ENCODE results near the gene SCN8A.

SCN8A gene

DNA sequence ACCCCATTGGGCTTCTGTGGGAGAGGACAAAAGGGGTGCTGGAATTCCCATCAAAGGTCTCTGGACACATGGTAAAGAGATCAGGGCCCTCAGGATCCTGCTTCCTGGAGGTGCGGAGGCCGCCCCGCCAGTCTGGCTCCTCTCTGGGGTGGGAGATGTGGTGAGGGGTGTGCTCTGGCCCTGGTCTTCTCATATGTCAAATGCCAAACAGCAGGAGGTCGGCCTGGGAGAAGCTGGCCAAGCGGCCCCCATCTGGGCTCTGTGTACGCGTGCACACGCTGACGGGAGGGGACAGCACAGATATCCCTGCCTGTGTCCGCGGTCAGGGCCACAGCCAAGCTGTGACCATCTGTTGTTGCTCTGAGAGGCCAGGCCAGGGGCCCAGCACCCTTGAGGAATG is 243.4 kb downstream of the SCN8A start:
- no peak for DNase-seq (ENCODE audit: low spot score)

DNA sequence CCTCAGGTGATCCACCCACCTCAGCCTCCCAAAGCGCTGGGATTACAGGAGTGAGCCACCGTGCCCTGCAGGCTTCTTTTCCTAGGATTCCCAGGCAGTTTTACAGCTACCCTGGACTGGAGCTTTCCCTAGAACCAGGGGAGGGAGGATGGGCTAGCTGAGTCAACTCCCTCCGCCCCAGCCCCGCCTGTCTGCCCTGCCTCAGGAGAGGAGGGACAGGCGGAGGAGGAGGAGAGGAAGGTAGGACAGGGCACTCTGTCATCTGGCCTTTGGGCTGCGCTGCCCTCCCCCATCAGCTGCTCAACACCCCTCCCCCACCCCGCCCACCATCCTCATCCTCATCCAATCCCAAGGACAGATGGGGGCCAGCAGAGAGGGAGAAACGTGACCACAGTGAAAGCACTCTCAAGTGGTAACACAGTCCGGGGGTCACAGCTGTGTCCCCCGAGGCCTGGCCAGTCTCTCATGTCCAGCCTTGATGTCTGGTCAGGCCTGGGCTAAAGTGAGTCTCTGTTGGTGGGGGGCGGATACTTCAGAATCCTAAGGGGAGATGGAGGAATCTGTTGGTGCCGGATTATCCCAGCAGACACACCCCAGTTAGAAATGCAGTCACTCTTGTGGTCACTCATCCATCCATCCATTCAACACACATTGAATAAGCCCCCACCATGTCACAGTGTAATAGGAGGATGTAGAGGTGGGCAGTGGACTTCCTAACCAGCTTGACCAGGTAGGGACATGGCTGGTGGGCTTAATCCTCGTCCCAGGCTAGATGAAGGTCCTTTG is 245.2 kb downstream of the SCN8A start:
- no peak for DNase-seq (ENCODE audit: low spot score)

DNA sequence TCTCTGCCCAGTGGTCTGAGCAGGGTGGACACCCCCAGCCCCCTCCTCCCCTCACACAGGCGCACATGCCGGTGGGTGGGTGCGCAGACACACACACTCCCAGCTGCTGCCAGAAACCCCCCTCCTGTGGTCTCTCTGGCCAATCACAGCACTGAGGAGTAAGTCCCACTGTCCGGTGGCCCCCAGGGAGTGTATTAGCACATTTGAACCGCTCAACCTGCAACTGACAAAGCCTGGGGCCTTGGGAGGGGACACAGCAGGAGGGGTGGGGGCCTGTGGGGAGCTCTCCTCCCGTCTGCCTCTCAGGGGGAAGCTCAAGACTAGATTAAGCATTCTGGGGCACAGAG is 245.8 kb downstream of the SCN8A start:
- DNase-seq (ENCODE audit: low spot score) = no peak

DNA sequence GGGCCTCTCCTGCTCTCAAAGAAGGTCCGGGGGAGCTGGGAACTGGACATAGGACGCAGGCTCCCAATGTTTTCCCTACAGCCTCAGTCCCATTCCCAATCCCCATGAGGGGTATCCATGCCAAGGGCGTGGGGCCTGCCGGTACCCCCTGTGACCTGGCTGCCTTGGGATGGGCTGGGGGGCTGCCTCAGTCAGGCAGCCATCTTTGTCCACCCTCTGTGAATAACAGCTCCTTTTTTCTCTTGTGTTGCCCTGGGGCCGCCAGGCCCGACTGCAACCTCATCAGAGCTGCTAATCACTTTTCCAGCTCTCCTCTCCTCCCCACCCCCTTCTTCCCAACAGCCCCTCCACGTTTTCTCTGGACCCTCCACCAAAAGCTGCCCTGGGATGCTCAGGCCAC is 246.3 kb downstream of the SCN8A start:
- no peak for DNase-seq (ENCODE audit: low spot score)

DNA sequence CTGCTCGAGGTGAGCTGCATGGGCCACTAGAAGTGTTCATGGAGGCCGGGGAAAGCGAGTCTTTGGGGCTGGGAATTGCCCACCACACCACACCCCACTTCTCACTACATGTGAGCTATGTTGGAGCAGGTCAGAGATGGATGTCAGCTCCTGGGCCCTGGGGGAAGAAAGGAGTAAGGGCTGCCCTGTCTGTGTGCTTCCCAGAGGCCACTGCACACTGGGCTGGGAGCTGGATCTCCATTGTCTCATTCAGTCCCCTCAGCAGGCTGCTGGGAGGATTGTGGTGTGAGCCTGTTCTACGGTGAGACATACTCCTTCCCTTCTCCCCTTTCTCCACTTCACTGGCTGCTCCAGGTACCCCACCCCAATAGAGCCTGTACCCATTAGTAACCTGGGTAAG is 247.0 kb downstream of the SCN8A start:
- DNase-seq (ENCODE audit: low spot score) = no peak

DNA sequence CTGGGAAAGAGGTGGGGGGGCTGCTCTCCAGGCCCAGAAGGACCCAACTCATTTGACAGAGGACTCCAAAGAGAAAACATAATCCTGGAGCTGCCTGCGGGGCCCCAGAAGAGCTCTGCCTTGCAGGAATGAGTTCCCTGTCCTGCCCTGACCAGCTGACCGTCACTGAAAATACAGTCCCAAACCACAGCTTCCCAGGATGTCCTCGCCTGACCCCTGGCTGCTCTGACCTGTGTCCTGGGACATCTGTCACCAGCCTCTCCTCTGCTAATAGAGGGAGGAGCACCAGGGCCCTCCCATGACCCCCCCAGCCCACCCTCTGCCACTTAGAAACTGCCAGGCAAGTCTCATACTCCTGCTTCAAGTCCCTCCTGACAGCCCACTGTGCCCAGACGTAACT is 247.7 kb downstream of the SCN8A start:
- DNase-seq (ENCODE audit: low spot score) = no peak

DNA sequence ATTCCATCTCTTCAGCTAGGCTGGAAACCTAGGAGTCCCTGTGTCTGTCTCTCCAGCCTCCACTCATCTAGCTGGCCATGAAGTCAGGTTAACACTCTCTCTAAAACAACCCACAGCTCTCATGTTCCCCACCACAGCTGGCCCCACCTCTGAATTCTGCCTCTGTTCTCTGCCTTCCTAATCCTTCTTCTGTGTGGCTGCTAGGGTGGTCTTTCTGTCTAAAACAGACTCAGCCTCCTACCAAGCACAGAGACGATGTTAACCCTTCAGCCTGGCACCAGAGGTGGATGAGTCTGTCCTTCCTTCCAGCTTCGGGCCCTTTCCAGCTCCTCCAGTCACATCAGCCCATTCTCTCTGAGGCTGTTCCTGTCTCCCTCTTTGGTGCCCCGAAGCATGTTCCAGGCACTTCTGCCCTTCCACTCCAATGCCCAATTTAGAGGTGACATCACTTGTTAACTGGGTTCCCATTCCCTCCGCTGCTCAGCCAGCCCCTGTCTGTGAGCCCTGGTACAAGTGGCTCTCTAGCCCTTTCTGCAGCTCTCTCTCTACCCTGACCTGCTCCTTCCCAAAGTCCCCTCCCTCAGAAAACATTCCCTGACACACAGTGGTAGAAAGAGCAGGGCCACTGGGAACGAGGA is 248.4 kb downstream of the SCN8A start:
- DNase-seq (ENCODE audit: low spot score) = no peak

DNA sequence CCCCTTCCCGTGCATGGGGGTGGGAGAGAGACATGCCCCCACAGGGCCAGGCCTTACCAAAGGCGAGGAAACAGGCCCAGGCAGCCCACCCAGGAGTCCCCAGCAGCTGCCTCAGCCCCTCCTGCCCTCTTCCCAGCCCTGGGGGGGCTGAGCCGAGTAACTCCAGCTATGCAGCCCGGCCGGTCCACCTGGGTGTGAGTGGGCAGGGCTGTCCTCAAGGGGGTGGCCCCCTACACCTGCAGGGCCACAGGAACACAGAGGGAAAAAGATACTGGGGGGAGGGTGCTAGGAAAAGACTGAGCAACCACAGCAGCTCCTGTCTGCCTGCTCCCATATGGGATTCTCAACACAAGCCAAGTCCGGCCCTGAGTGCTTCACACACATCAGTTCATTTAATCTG is 249.9 kb downstream of the SCN8A start:
- DNase-seq (ENCODE audit: low spot score) = no peak

DNA sequence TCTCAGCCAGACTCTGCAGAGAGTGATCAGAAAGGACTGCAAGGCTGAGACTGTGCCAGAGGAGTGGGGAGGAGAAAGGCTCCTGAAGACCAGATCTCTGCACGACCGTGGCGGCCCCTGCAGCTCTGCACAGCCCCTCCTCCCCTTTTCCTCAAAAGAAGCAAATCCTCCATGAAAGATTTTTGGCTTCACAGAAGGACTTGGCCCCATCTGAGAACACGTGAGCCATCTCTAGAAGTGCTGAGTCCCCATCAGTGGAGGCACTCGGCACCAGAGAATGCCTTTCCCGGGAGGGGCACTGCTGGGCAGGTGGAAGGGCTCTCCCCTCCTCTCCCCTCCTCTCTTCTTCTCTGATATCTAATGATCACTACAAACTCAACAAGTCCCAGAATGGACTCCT is 250.7 kb downstream of the SCN8A start:
- no peak for DNase-seq (ENCODE audit: low spot score)

DNA sequence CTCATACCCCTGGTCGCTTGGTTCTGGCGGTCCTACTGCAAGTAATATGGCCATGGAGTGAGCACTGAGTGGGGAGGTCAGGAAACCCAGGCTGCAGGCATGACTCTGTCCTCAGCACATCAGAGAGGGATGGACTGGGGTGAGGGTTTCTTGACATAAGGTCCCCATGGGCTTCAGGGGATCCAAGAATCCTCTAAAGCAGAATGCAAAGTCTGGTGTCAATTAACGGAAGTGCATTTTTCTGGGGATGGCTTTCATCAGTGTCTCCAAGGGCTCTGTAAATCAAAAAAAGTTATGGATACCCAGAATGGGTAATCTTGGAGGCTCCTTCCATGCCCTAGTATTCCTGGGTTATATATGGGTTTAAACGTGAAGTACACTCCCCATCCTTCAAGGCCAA is 253.8 kb downstream of the SCN8A start:
- no peak for DNase-seq (ENCODE audit: low spot score)

DNA sequence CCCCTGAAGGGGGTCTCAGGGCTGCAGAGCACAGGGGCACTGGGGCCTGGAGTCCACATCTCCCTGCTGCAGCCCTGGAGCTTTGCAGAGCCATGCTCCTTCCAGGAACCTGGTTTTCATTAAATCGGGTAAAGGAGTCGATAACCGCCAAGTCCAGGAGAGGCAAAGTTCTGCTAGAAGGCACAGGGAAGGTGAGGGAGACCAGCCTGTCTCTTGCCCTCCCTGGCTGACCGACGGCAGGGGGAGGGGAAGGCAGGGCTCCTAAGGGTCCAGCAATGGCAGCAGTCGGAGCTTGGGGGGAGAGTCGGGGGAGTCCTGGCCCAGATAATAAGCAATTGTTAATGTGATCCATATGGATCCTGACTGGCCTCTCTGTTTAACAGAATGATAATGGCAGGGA is 254.4 kb downstream of the SCN8A start:
- DNase-seq (ENCODE audit: low spot score) = no peak

DNA sequence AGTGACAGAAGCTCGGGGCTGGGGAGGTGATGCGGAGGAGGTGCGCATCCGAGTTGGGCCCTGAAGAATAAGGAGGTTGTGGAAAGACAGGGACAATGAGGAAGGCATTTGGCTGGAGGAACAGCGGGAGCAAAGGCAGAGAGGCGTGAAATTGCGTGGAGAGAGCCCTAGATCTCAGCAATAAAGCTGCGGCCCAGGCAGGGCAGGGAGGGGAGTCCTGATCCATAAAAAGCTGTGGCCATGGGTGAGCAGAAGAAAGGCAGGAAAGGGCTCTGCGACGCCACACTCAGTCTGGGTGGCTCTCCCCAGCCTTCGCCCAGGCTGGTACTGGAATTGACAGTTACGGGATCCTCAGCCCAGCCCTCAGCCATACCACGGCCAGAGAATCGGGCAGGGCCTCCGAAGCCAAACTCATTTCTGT is 255.2 kb downstream of the SCN8A start:
- DNase-seq (ENCODE audit: low spot score) = no peak

DNA sequence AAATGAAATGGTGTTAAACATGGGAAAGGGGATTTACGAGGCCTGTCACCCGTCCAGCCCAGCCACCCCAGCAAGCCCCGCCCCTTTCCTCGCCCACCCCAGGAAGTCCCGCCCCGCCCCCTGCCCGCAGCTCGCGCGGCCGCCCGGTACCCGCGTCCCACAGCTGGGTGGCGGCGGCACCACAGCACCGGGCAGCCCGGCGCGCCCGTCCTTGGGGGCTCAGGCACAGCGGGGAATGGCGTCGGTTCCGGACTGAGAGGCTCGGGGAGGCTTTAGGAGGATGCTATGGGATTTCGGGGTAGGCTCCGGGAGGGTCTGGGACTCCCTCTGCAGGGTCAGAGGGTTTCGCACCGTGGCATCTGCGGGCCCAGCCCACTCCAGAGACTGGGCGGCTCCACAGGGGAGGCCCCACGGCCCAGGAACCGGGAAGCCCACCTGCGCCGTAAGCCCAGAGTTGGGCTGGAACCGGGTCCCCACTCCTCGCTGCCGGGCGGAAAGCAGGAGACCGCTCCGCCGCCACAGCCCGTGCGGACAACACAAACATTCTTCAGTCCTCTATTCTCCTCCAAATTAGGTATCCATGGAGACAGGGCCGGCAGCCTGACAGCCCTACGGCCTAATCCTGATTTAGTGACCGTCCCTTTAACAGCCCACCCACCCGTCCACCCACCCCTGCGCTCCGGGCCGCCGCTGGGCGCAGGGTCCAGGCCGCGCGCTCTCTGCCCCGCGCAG is 256.0 kb downstream of the SCN8A start:
- peak; percentile 22 for DNase-seq (ENCODE audit: low spot score)

DNA sequence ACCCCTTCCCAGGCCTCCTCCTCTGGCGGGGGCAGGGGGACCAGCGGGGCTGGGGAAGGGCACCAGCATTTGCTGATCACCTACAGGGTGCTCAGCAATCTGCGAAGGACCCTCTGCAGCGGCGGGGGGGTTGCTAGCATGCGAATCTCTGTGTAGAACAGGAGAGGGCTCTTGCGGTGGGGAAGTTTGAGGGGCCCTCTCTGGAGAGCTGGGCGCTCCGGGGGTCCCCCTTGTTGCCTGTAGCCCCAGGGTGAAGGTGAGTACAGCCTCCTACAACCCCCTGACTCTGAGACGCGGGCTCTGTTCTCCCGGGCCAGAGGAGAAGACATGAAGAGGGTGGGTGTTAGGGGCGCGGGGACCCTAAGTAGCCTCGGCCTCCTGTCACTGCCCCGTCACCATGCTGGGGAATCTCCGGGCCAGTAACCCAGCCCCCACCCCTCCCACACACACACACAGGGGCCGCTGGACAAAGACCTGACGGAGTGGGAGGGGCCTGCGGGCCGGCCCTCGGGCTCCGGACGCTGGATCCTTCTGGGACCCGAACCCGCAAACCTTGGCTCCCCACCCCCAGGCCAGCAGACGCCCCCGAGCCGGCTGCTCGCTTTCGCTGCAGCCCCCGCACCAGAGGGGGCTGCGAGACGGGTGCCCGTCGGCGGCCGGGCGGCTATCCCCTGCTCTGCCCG is 256.8 kb downstream of the SCN8A start:
- no peak for DNase-seq (ENCODE audit: low spot score)

DNA sequence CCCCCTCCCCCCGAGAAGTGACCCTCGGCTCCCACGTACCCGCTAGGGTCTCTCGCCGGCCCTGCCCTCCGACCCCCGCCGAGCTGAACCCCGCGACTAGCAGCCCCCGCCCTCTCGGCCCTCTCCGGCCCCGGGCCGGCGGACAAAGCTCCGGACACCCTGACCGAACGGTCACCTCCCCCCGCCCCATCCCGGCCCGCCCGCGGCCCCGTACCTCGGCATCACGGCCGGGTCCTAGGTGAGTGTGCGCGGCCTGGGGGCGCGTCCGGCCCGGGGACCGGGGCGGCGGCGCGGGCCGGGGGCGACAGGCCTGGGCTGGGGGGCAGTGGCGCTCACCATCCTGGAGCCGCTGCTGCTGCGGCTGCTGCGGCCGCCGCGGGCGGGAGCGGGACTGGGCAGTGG is 257.3 kb downstream of the SCN8A start, which contains the start of gene FIGNL2:
FIGNL2 (minus strand) TSS at position 393 of the 402 bp plus-strand sequence. CDS start 26,305 bp downstream, outside the sequence.
- no peak for DNase-seq (ENCODE audit: low spot score)

DNA sequence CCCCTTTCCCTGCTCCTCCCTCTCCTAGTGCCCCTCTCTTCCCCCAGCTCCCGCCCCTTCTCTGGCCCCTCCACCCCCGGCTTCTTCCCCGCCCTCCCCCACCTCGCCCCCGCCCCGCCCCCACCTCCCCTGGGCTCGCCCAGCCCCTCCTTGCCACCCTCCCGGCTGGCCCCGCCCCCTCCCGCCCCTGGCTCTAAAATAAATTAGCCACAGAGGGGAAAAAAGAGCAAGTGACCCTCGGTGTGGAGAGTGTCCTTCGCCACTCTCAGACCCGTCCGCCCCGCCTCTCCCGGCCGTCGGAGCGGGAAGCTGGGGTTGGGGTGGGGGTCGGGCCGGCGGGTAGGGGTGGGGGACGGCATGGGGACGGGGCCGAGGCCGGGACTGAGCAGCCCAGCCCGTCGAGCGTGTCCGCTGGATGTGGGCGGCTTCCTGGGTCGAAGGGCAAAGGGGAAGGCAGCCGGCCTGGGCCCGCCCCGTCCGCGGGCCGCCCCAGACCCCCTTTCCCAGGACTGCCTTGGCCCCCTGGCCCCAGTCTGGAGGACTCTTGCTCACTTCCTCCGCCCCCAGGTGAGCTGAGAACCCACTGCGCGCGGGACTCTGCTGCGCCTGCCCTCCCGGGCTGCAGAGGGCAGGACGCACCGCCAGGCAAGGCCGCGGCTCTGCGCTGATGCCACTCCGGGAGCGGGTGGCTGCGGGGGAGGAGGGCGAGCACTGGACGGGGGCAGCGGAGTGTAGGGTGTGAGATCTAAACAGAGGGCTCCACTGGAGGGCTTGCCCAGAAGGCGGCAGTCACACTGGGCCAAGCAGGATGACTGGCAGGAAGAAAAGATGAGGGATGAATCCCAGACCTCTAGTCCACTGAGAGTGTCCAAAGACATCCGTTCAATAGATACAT is 258.1 kb downstream of the SCN8A start:
- no peak for DNase-seq (ENCODE audit: low spot score)

DNA sequence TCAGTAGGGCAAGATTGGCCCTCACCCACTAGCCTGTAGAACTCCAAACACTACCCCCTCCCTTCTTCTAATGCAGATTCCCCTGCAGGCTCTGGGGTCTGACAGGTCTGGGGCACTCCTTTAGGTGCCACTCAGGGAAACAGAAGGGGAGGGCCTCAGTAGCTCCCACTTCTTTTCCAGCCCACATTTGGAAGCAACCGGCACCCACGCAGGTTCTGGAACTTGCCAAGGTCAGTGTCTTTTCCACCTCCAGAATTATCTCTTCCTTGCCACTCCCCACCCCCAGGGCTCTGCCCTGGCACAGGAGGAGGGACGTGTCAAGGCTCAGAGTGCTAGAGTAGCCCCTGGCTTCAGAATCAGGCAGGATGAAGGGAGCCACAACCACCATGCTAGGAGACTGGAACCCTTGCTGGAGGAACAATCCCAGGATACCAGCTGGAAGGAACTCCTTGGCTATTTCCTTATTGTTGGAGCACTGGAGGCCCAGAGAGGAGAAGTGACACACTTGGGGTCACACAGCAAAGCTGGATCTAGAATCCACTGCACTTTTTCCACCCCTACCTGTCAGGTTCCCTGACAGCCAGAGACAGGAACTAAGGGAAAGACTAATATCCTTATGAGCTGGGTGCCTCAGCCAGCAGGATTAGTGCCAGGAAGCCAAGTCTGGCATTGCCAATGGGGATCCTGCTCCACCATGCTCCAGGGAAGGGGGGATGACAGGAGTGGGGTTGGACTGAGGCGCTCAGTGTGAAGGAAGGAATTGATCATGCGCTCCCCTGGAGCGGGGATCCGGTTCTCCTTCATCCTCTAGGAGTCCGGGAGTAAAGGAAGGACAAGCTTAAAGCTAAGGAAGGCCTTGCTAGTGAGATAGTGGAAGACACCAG is 259.3 kb downstream of the SCN8A start:
- DNase-seq (ENCODE audit: low spot score) = no peak

DNA sequence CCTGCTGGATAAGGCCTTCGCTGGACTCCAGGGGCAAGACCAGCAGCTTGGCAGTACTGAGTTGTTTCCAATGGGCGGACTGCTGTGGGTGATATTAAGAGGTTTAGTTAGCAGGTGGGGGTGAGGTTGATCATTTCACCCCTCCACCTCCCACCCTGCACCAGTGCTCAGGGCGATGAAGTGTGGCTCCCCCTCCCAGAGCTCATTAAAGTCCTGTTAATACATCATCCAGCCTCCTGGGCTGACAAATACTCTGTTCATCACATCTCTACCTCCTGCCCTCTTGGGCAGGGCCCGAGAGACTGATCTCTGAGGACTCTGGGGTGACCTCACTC is 259.9 kb downstream of the SCN8A start:
- DNase-seq (ENCODE audit: low spot score) = no peak

DNA sequence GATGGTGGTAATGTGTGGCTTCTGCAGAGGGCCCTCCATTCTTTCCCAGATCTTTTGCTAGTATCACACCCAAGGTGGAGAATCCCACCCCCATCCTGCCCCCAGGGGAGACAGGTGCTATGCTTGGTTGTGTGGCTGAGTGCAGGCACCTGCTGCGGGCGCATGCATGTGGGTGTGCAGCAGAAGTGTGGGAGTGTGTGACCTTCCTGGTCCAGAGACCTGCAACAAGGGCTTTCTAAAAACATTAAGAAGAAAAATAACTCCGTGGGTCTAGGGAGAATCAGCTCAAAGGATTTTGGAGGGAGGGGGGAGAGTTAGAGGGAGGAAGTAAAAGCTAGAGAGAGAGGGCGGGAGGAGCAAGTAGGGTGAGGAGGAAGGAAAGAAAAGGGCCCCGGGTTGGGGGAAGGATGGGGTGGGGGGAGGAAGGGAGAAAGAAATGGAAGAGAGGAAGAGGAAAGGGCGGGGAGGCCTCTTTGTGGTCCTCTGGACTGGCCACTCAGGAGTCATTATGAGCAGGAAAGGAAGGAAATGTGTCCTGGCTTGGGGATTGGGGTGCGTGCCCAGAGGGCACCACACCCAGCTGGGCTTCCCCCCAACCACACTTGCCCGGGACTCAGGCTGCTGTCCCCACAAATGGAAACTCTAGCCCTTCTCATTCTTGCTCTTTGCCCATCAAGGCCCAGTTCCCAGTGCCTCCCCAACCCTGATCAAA is 260.5 kb downstream of the SCN8A start:
- DNase-seq (ENCODE audit: low spot score) = no peak
